RWPE2 (cell line): Measurements from ENCODE around the gene CBX8.

Experiments
- ATAC-seq: fragments of 200-7000 bp; cut with Tn5 transposase; 3 replicates; pipeline ENCODE4 v1.9.1; 2021; ENCODE audit warnings: low read depth
- DNase-seq: peaks from one replicate; pipeline ENCODE4 v3.0.0-alpha.2; 2020; ENCODE audit warnings: low spot score
- H3K27ac ChIP-seq: fragments of 450-650 bp; 2 replicates; pipeline ENCODE4 v1.5.1; 2017; ENCODE audit warnings: mild to moderate bottlenecking; ENCODE audit not compliant: poor library complexity, severe bottlenecking
- H3K27me3 ChIP-seq: fragments of 250-450 bp; sonication (Bioruptor Pico); 2 replicates; pipeline ENCODE4 v1.5.1; 2021; ENCODE audit warnings: mild to moderate bottlenecking, moderate library complexity; ENCODE audit not compliant: insufficient read depth, poor library complexity, severe bottlenecking
- H3K36me3 ChIP-seq: fragments of 250-450 bp; sonication (Bioruptor Pico); 2 replicates; pipeline ENCODE4 v1.5.1; 2020; ENCODE audit warnings: low read depth, mild to moderate bottlenecking, moderate library complexity
- H3K4me1 ChIP-seq: fragments of 250-450 bp; sonication (Bioruptor Pico); 2 replicates; pipeline ENCODE4 v1.5.1; 2021; ENCODE audit warnings: mild to moderate bottlenecking, moderate library complexity; ENCODE audit not compliant: insufficient read depth, poor library complexity, severe bottlenecking
- H3K4me3 ChIP-seq: fragments of 250-450 bp; sonication (Bioruptor Pico); 2 replicates; pipeline ENCODE4 v1.5.1; 2021; ENCODE audit warnings: mild to moderate bottlenecking, moderate library complexity; ENCODE audit not compliant: severe bottlenecking
- H3K9me3 ChIP-seq: fragments of 250-450 bp; sonication (Bioruptor Pico); 2 replicates; pipeline ENCODE4 v1.5.1; 2021; ENCODE audit warnings: mild to moderate bottlenecking, moderate library complexity; ENCODE audit not compliant: severe bottlenecking
- CTCF ChIP-seq: fragments of 450-650 bp; IDR thresholded peaks from one replicate; pipeline ENCODE4 v1.5.1; 2017; ENCODE audit warnings: mild to moderate bottlenecking, moderate library complexity; ENCODE audit not compliant: poor library complexity, severe bottlenecking

Gene CBX8

GRCh38 chr17:79809530-79810129 lies 12.8 kb upstream of the CBX8 start:
- no peak for TF ChIP-seq CTCF
- no peak overlapping the region for H3K27ac ChIP-seq
- no peaks in the 10 kb centered on the region for H3K36me3 ChIP-seq
- DNase-seq: no peak
- H3K4me1 ChIP-seq: peaks cover 2% of the 10 kb centered on the region
- H3K9me3 ChIP-seq: no peaks in the 10 kb centered on the region
- H3K27me3 ChIP-seq: peaks cover 83% of the 10 kb centered on the region
- H3K4me3 ChIP-seq: peak overlapping the region; percentile 11
- ATAC-seq: no peak

- H3K36me3 ChIP-seq: no peaks in the 10 kb centered on the region
- no peak overlapping the region for H3K27ac ChIP-seq
- DNase-seq (no peak), ATAC-seq (peak; percentile 55)
- no peak overlapping the region for H3K4me3 ChIP-seq
- peaks cover 2% of the 10 kb centered on the region for H3K4me1 ChIP-seq
- H3K27me3 ChIP-seq: peaks cover 84% of the 10 kb centered on the region
- no peaks in the 10 kb centered on the region for H3K9me3 ChIP-seq
- peak; percentile 56 for TF ChIP-seq CTCF
These were observed 12.1 kb upstream of the CBX8 start for GRCh38 chr17:79808763-79809529.

DNA sequence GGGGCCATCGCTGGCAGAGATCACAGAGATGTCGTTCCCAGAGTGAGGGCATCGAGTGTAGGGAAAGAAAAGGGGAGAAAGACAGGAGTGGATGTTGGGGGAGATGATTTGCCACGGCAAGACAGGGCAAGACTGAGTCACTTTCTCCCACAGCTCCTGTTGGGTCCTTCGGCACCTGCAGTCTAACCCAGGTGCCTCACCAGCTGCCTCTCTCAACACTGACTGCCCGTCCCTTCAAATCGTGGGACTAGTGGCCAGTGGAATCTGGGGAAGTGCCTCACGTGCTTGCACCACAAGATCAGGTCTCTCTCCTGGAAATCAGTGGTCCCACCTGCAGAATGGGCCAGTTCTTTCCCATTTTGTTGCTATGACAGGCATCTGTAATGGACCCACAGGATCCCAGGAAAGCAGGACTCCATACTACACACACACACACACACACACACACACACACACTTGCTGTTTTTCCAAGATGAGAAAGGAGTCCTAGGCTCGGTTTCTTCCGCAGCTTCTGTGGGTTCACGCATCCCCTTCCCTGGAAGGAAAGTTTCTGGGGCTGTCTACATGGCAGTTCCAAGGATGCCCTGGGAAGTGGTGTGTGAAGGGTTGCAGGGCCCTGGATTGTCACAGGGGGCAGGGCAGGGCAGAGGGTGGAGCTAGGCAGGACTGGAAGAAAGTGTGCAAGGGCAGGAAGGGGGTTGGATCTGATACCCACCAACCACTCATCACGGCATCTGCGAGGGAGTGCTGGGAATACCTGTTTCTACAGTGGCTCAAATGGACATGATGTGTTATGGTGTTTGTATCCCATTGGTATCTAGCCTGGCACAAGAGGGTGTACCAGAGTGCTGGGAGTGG lies 10.2 kb upstream of the CBX8 start:
- no peak for TF ChIP-seq CTCF
- no peak overlapping the region for H3K4me3 ChIP-seq
- no peaks in the 10 kb centered on the region for H3K9me3 ChIP-seq
- peaks cover 94% of the 10 kb centered on the region for H3K27me3 ChIP-seq
- peaks cover 2% of the 10 kb centered on the region for H3K4me1 ChIP-seq
- no peak overlapping the region for H3K27ac ChIP-seq
- no peak for DNase-seq
- no peak for ATAC-seq
- H3K36me3 ChIP-seq: no peaks in the 10 kb centered on the region

- Histone ChIP-seq H3K4me1 (peaks cover 2% of the 10 kb centered on the region), H3K27me3 (peaks cover 94% of the 10 kb centered on the region), H3K36me3 (no peaks in the 10 kb centered on the region), H3K27ac (no peak overlapping the region), H3K4me3 (no peak overlapping the region), H3K9me3 (no peaks in the 10 kb centered on the region)
- no peak for DNase-seq
- no peak for ATAC-seq
- no peak for TF ChIP-seq CTCF
These were observed 9.5 kb upstream of the CBX8 start for GRCh38 chr17:79806446-79806760.
